ENCODE data around the gene TTYH1. TPM values are rescaled to one million over a fixed set of nuclear protein-coding genes. Genes with fewer than 3 reads are reported as not detected.

The TTYH1 gene
- total and polyA plus RNA-seq, 9 of the 15 experiments (the other 6 are each of a cell fraction or from before 2014, with no cell fraction given) = 0.08 TPM; not detected in 8

GRCh38 chr19:54464630-54465425 lies 49.6 kb downstream of the TTYH1 start (continued):
- TF ChIP-seq ZBTB40 (IDR thresholded peaks at IDR 0.05) (peak; percentile 79), ZBTB40 (CRISPR knock-in tag; IDR thresholded peaks at IDR 0.05) (no peak), WHSC1 (IDR thresholded peaks at IDR 0.05; ENCODE audit: low read length) (no peak), NR2C1 (IDR thresholded peaks at IDR 0.05) (no peak), NR2C1 (tag; IDR thresholded peaks at IDR 0.05) (0 out of 2 replicates have a peak, but pooled peaks have one; percentile 10), MEF2D (tag; conservative IDR thresholded peaks at IDR 0.05; ENCODE audit: low read depth) (no peak), DDX20 (tag; IDR thresholded peaks at IDR 0.05; ENCODE audit: low read depth) (no peak), ZNF232 (CRISPR knock-in tag; IDR thresholded peaks at IDR 0.05) (no peak), ZNF277 (CRISPR knock-in tag; IDR thresholded peaks at IDR 0.05; ENCODE audit: borderline replicate concordance) (no peak), ZNF696 (CRISPR knock-in tag; conservative IDR thresholded peaks at IDR 0.05) (no peak), ZNF511 (CRISPR knock-in tag; IDR thresholded peaks at IDR 0.05) (no peak; the same call in 1 of the 2 replicates), CCNT2 (IDR thresholded peaks at IDR 0.05; ENCODE audit: borderline replicate concordance, extremely low read depth, insufficient read length, low read depth, low read length) (peak; percentile 66), SMARCE1 (IDR thresholded peaks at IDR 0.05) (no peak), ZNF347 (CRISPR knock-in tag; IDR thresholded peaks at IDR 0.05; ENCODE audit: low read depth) (no peak), FOXK1 (CRISPR knock-in tag; IDR thresholded peaks at IDR 0.05; ENCODE audit: borderline replicate concordance) (no peak), HIVEP1 (CRISPR knock-in tag; IDR thresholded peaks at IDR 0.05) (no peak), SRF (CRISPR knock-in tag; IDR thresholded peaks at IDR 0.05) (no peak)

Data from K562 (cell line).